HG02981 (cell line): ENCODE data around the gene LSP1.
"Not testable (repeated sequence)": the region's sequence is repeated elsewhere in the genome, so short reads cannot be mapped to it uniquely, and the experiment has no call there.

Experiments used
- ATAC-seq: cut with Tn5 transposase; IDR thresholded peaks from one replicate; pipeline ENCODE4 v1.9.1; 2021; ENCODE audit warnings: mild to moderate bottlenecking, moderate library complexity; ENCODE audit not compliant: unreplicated experiment

Gene LSP1, protein sequence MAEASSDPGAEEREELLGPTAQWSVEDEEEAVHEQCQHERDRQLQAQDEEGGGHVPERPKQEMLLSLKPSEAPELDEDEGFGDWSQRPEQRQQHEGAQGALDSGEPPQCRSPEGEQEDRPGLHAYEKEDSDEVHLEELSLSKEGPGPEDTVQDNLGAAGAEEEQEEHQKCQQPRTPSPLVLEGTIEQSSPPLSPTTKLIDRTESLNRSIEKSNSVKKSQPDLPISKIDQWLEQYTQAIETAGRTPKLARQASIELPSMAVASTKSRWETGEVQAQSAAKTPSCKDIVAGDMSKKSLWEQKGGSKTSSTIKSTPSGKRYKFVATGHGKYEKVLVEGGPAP

DNA sequence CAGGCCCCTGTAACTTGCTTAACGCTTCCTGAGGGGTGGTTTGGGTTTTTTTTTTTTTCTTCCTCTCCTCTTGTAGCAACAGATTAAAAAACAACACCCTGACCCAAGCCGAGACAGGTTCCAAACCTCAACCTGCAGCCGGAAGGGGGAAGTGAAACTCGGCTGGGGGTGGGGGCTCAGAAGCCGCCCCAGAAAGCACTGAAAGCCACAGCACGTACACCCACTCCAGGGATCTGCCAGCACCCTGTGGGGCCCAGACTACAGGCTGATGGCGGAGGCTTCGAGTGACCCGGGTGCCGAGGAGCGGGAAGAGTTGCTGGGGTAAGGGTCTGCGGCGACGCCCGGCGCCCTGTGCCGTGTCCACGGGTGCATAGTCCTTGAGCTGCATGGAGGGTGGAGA is at the start of gene LSP1:
TSS of gene LSP1 (plus strand) at position 208 of the 400 bp plus-strand sequence. CDS start at position 269, 61 bp downstream.
- peak; percentile 32 for ATAC-seq

DNA sequence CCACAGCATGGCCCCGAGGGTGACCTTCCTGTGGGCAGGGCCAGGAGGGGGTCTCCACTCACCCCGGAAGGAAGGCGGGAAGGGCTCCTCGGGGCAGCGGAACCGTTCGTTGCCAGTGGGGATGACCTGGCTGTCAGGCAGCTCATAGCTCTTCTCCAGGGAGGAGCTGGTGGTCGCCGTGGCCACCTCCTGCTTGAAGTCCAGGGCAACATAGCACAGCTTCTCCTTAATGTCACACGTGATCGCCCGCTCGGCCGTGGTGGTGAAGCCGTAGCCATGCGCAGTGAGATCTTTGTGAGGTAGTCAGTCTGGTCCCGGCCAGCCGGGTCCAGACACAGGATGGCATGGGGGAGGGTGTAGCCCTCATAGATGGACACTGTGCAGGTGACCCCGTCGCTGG is 49.6 kb upstream of the LSP1 start:
- no peak for ATAC-seq

GRCh38 chr11:1803835-1804519 is 48.9 kb upstream of the LSP1 start:
- not testable (repeated sequence) for ATAC-seq

GRCh38 chr11:1805525-1805924 is 47.4 kb upstream of the LSP1 start:
- no peak for ATAC-seq

DNA sequence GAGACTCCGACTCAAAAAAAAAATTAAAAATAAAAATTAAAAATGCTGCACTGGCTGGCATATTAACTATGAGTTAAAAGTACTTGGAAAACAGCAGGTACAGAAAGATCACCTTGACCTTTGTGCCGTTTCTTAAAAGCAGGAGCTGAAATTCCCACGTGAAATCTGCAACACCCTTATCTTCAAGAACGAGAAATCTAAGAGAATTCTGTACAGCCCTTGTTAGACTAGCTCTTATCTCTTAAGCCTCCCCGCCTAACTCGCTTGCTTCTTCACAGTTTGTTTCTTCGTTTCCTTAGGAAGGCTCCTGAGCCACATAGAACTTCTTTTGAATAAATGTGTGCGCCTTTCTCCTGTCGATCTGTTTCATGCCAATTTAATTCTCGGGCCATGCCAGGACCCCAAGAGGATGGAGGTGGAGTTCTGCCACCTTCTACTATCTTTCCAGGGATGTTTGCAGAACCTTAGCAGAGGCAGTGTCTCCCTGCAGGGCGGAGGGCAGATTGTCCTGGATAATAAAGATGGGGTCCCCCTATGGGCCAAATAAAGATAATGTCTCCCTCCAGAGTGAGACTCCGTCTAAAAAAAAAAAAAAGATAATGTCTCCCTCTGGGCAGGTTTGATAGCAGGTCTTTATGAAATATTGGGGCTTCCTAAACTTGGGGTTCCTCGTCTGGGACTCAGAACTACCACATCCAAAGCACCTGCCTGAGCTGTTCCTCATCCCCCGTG is 45.5 kb upstream of the LSP1 start:
- no peak for ATAC-seq

DNA sequence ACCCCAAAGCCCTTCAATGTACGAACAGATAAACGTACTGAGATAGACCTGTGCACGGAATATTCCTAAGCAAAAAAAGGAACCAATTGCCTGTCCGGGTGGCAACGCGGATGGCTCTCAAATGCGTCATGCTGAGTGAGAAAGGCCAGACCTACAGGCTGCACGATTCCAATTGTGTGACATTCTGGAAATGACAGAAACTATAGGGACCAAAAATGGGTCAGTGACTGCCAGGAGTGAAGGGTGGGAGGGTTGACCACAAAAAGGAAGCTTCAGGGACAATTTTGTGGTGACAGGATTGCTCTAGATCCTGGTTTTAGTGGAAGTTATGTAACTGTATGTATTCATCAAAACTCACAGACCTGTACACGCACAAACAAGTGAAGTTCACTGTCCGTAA is 42.1 kb upstream of the LSP1 start:
- no peak for ATAC-seq

DNA sequence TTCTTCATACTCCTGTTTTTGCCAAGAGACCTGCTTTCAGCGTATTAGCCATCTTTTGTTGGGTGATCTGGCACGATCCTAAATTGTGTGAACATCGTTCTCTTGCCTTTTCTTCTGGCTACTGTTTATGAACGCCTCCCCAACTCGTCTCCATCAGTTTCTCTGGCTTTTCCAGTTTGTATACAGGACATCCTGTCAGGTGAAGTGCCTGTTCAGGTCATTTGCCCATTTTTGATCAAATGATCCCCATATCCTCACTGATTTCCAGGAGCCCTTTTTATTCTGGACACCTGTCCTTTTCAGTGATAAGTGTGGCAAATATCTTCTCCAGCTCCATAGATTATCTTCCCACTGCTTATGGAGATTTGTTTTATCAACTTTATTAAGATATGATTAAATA is 40.6 kb upstream of the LSP1 start:
- no peak for ATAC-seq

DNA sequence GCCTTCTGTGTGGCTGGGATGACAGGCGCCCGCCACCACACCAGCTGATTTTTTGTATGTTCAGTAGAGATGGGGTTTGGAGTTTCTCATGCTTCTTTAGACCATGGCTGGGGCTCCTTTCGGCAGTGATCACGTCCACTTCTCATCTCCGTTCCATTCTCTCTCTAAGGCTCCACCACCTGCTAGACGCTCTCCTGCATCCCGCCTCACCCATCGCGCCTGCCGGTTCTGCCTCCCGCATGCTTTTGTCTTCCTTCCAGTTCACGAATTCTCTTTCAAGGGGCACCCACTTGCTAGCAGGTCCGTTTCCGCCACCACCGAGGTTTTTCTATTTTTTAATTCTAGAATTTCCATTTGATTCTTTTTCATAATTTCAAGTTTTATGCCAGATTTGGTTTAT is 40.1 kb upstream of the LSP1 start:
- ATAC-seq: no peak

DNA sequence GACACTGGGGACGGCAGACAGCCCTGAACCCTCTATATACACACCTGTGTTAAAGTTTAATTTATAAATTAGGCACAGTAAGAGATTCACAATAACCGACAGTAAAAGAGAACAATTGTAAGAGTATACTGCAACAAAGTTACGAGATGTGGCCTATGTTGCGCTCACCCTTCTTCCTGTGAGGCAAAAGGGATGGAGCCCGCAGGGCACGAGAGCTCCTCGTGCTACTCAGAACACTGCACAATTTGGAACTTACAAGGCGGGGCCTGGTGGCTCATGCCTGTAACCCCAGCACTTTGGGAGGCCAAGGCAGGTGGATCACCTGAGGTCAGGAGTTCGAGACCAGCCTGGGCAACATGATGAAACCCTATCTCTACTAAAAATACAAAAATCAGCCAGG is 39.5 kb upstream of the LSP1 start:
- ATAC-seq: not testable (repeated sequence)

DNA sequence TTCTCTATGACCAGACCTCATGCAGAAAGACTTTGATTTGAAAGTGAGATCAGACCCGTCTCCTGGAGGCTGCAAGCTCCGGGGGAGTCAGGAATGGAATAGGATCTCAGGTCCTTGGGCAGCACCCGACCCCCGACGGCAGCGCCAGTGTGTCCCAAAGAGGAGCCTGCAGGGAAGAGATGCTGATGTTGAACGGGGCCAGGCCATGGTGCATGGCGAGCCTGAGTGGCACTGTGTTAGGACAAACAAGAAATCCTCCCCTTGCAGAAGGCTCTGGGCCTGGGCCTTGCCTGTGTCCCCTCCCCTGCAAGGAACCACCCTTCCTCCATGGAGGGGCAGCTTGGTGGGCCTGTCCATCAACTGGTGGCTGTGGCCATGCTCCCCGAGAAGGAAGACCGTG is 38.2 kb upstream of the LSP1 start:
- no peak for ATAC-seq

DNA sequence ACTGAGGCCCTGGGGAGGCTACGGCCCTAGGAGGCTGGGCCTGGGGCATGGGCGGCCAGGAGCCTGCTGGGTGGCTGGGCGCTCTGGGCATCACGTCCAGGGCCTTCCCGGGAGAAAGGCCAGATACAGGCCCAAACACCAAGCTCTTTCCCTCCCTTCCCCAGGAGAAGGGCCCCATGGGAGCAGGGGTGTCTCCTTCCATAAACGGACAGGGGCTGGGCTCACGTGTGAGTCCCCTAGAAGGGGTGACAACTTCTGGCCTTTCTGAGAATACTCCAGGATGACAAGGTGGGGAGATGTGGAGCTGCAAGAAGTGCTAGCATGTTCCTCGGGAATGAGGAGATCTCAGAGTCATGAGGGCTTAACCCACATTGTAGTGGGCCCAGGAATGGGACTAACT is 37.6 kb upstream of the LSP1 start:
- ATAC-seq: no peak

- ATAC-seq: no peak
These were observed 37.1 kb upstream of the LSP1 start for GRCh38 chr11:1815751-1816150.

GRCh38 chr11:1817000-1817399 is 35.9 kb upstream of the LSP1 start:
- no peak for ATAC-seq

- no peak for ATAC-seq
These were observed 35.4 kb upstream of the LSP1 start for GRCh38 chr11:1817511-1817910.

- no peak for ATAC-seq
These were observed 33.8 kb upstream of the LSP1 start for GRCh38 chr11:1819074-1819473.

GRCh38 chr11:1820463-1821325 is 32.2 kb upstream of the LSP1 start:
- ATAC-seq: no peak

GRCh38 chr11:1821562-1821961 is 31.3 kb upstream of the LSP1 start:
- ATAC-seq: no peak

GRCh38 chr11:1822648-1823375 is 30.1 kb upstream of the LSP1 start:
- ATAC-seq: no peak

DNA sequence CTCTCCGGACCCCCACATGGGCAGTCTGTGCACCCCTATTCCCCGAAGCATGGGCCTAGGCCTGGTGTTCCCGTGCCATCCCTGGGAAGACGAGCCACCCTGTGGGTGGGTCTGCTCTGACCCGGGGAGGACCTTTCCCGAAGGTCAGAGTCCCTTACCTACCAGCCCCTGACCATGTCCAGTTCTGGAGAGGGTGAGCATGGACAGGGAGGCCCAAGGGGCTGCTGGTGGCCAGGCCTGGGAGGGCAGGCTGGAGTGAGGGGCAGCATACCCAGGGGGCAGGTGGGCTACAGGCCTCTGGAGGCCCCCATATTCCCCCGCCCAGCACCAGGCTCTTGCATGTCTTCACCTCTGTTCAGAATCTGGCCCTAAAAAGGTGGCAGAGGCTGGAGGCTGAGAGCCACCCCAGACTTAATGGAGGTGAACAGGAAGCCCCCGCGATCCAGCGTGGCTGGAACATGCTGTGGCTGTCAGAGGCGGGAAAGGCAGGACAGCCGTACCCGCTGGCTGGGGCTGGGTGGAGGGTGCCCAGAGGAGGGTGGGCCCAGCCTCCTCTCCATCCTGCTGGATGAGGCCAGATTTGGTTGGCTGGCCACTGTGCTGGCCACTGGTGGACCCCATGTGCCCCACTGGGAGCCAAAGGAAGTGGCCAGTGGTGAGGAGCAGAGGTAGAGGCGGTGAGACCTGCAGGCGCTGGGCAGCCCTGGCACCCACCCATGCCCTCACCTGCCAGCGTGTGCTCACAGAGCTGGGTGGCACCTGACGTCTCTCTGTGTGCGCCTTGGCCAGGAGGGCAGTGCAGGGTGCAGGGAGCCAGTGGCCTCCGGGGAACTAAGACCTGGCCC is 29.3 kb upstream of the LSP1 start:
- ATAC-seq: no peak
